GM12878 (cell line): ENCODE results near the gene CREBBP. TPM values are rescaled to one million over a fixed set of nuclear protein-coding genes. Genes with fewer than 3 reads are reported as not detected.
A peak's percentile ranks its signal among the peaks of the same experiment; 100 is the strongest.

Experiments
- BCLAF1 ChIP-seq: fragments of 450-650 bp; IDR thresholded peaks from 2 replicates; pipeline ENCODE4 v1.6.1; 2017; ENCODE audit warnings: antibody characterized with exemption, mild to moderate bottlenecking, moderate library complexity
- BHLHE40 ChIP-seq, 2 experiments: fragments of 450-650 bp in 1 of 2; IDR thresholded peaks; 2 replicates each; pipeline ENCODE4 v1.6.1; 2011 to 2017; ENCODE audit warnings: low read depth in 2 of 2, borderline replicate concordance in 1 of 2, improper control_type of control experiment in 1 of 2, low read length in 1 of 2, mild to moderate bottlenecking in 1 of 2
- BMI1 ChIP-seq: fragments of 450-650 bp; IDR thresholded peaks from 2 replicates; pipeline ENCODE4 v1.6.1; 2016; ENCODE audit warnings: mild to moderate bottlenecking, moderate library complexity, borderline replicate concordance
- CBX3 ChIP-seq: fragments of 200-600 bp; sonication (generic); IDR thresholded peaks from 2 replicates; pipeline ENCODE4 v1.6.1; 2016; ENCODE audit warnings: low read depth, borderline replicate concordance
- CHD1 ChIP-seq: IDR thresholded peaks from 2 replicates; pipeline ENCODE4 v1.6.1; 2012; ENCODE audit warnings: low read depth, low read length, improper control_type of control experiment
- CREM ChIP-seq: IDR thresholded peaks from 2 replicates; pipeline ENCODE4 v1.6.1; 2014; ENCODE audit warnings: antibody characterized with exemption, low read depth
- E2F4 ChIP-seq: IDR thresholded peaks from 2 replicates; pipeline ENCODE4 v1.6.1; 2012; ENCODE audit warnings: low read depth, low read length, improper control_type of control experiment
- E2F8 ChIP-seq: fragments of 450-650 bp; IDR thresholded peaks from 2 replicates; pipeline ENCODE4 v1.6.1; 2018; ENCODE audit warnings: mild to moderate bottlenecking, low read depth, moderate library complexity; ENCODE audit not compliant: partially characterized antibody
- EGR1 ChIP-seq, 2 experiments: IDR thresholded peaks; 1 replicate in 1 of 2; 2 replicates in 1 of 2; pipeline ENCODE4 v1.6.1; 2011 to 2012; ENCODE audit warnings: low read depth in 2 of 2, low read length in 2 of 2, borderline replicate concordance in 1 of 2, mild to moderate bottlenecking in 1 of 2, moderate library complexity in 1 of 2
- JUNB ChIP-seq: IDR thresholded peaks from 2 replicates; pipeline ENCODE4 v1.6.1; 2016; ENCODE audit warnings: antibody characterized with exemption, mild to moderate bottlenecking
- JUND ChIP-seq: IDR thresholded peaks from 2 replicates; pipeline ENCODE4 v1.6.1; 2012; ENCODE audit warnings: low read depth, mild to moderate bottlenecking, low read length, improper control_type of control experiment, moderate library complexity
- MTA2 ChIP-seq: fragments of 450-650 bp; IDR thresholded peaks from 2 replicates; pipeline ENCODE4 v1.6.1; 2016; ENCODE audit warnings: low read depth, mild to moderate bottlenecking, moderate library complexity
- POU2F2 ChIP-seq: IDR thresholded peaks from 3 replicates; pipeline ENCODE4 v1.6.1; 2011; ENCODE audit warnings: low read depth, mild to moderate bottlenecking, low read length, borderline replicate concordance
- RBBP5 ChIP-seq: fragments of 200-600 bp; sonication (generic); conservative IDR thresholded peaks from 2 replicates; pipeline ENCODE4 v1.6.1; 2016
- SIN3A ChIP-seq: IDR thresholded peaks from 2 replicates; pipeline ENCODE4 v1.6.1; 2012; ENCODE audit warnings: low read depth, low read length, improper control_type of control experiment
- SPI1 ChIP-seq: IDR thresholded peaks from 2 replicates; pipeline ENCODE4 v1.6.1; 2011; ENCODE audit warnings: low read depth, mild to moderate bottlenecking, low read length, moderate library complexity, borderline replicate concordance; ENCODE audit not compliant: insufficient read depth
- SRF ChIP-seq, 2 experiments: IDR thresholded peaks; 2 replicates each; pipeline ENCODE4 v1.6.1; 2011; ENCODE audit warnings: low read depth in 2 of 2, low read length in 2 of 2, mild to moderate bottlenecking in 1 of 2, moderate library complexity in 1 of 2
- STAT3 ChIP-seq: IDR thresholded peaks from 2 replicates; pipeline ENCODE4 v1.6.1; 2011; ENCODE audit warnings: low read depth, low read length, improper control_type of control experiment
- TAF1 ChIP-seq: IDR thresholded peaks from 2 replicates; pipeline ENCODE4 v1.6.1; 2011; ENCODE audit warnings: mild to moderate bottlenecking, low read depth, low read length, borderline replicate concordance
- USF2 ChIP-seq: IDR thresholded peaks from 2 replicates; pipeline ENCODE4 v1.6.1; 2011; ENCODE audit warnings: low read depth, low read length, improper control_type of control experiment, borderline replicate concordance
- YY1 ChIP-seq: IDR thresholded peaks from 2 replicates; pipeline ENCODE4 v1.6.1; 2011; ENCODE audit warnings: low read depth, mild to moderate bottlenecking, low read length
- ZBED1 ChIP-seq: IDR thresholded peaks from 2 replicates; pipeline ENCODE4 v1.6.1; 2016; ENCODE audit warnings: borderline replicate concordance
- ZNF217 ChIP-seq: fragments of 450-650 bp; IDR thresholded peaks from 2 replicates; pipeline ENCODE4 v1.6.1; 2017; ENCODE audit warnings: antibody characterized with exemption, mild to moderate bottlenecking
- ZNF622 ChIP-seq: fragments of 450-650 bp; IDR thresholded peaks from 2 replicates; pipeline ENCODE4 v1.6.1; 2017; ENCODE audit warnings: mild to moderate bottlenecking, inconsistent platforms
- ZSCAN29 ChIP-seq: fragments of 450-650 bp; IDR thresholded peaks from 2 replicates; pipeline ENCODE4 v1.6.1; 2017; ENCODE audit warnings: mild to moderate bottlenecking, moderate library complexity
- polyA plus RNA-seq, 11 experiments: library from polyadenylated mRNA; depleted of rRNA in 4 of 11; unstranded in 6 of 11; stranded (reverse) in 5 of 11; fragments of >200 nt; fragmentation: Nextera tagmentation in 4 of 11; fragmentation: Illumina TruSeq in 1 of 11; extraction: Ambion mirVana in 4 of 11; extraction: Trizol in 1 of 11; gene quantifications; 1 replicate in 1 of 11; 2 replicates in 10 of 11; pipeline versions ENCODE4 v1.2.1 to v1.2.3, GENCODE V29; 2011 to 2016; ENCODE audit warnings: inconsistent platforms in 2 of 11, missing spikeins in 2 of 11, low read depth in 1 of 11
- total RNA-seq, 4 experiments: library from RNA; depleted of rRNA in 3 of 4; stranded (reverse); fragments of >200 nt in 3 of 4; fragmentation: Illumina TruSeq in 1 of 4; extraction: Trizol in 1 of 4; gene quantifications; 2 replicates each; pipeline versions ENCODE4 v1.2.1 to v1.2.3, GENCODE V29; 2013 to 2021

The CREBBP gene
- total and polyA plus RNA-seq, 10 of the 15 experiments (the other 5 are each of a cell fraction or from before 2014, with no cell fraction given): 3.4 to 32.7 (median 7.9) TPM

GRCh38 chr16:3810198-3810664 lies 70.3 kb downstream of the CREBBP start (continued):
- TF ChIP-seq ZBED1: no peak
- no peak for TF ChIP-seq RBBP5
- TF ChIP-seq YY1: no peak
- no peak for TF ChIP-seq BCLAF1
- TF ChIP-seq MTA2: peak; percentile 27; the same call in 1 of the 2 replicates
- no peak for TF ChIP-seq BMI1
- TF ChIP-seq E2F8: no peak
- TF ChIP-seq USF2: no peak
- peak; percentile 77 to 79 for TF ChIP-seq BHLHE40 (IDR thresholded peaks at IDR 0.05; ENCODE audit: borderline replicate concordance in 1 of 2, low read depth in 2 of 2, low read length in 1 of 2)
- TF ChIP-seq SPI1: peak; percentile 67
- peak; percentile 10; the same call in 1 of the 2 replicates for TF ChIP-seq CREM
- TF ChIP-seq SIN3A: no peak
- TF ChIP-seq CHD1: no peak
- no peak for TF ChIP-seq EGR1 (IDR thresholded peaks at IDR 0.05; ENCODE audit: borderline replicate concordance in 1 of 2, low read depth in 2 of 2, low read length in 2 of 2)
- TF ChIP-seq JUNB: peak; percentile 49
- no peak for TF ChIP-seq CBX3
- no peak for TF ChIP-seq ZNF217
- TF ChIP-seq TAF1: no peak
- no peak for TF ChIP-seq JUND
- TF ChIP-seq SRF (IDR thresholded peaks at IDR 0.05; ENCODE audit: low read depth in 2 of 2, low read length in 2 of 2): peak; percentile 41 to 82; a peak in 2 of 4 replicates
- TF ChIP-seq ZNF622: no peak
- TF ChIP-seq POU2F2: no peak
- TF ChIP-seq ZSCAN29: no peak
- TF ChIP-seq STAT3: 0 out of 2 replicates have a peak, but pooled peaks have one; percentile 34
- TF ChIP-seq E2F4: no peak
